Stimulated activated CD8-positive, alpha-beta memory T cell treated with anti-CD3 and anti-CD28 coated beads, Interleukin-4, amount 100 ng/mL, for 4 hours (primary cell): ENCODE results near the gene TTLL10.

Experiments used
- DNase-seq, 2 donors: peaks; one replicate each; pipeline ENCODE4 v3.0.0-alpha.2; 2020; ENCODE audit warnings: low read depth in 2 of 2, low spot score in 1 of 2

The TTLL10 gene

GRCh38 chr1:1173793-1174415, at the start of gene TTLL10:
Gene TTLL10, plus strand, starts transcription at chr1:1173880. Its CDS starts 5,336 bp downstream, at chr1:1179216.
- DNase-seq, result no peak

- no peak for DNase-seq
Measured at GRCh38 chr1:1124508-1124785, 49.2 kb upstream of the TTLL10 start.

- no peak for DNase-seq
Measured at GRCh38 chr1:1124786-1125642, 48.7 kb upstream of the TTLL10 start.

GRCh38 chr1:1125945-1126344, 47.7 kb upstream of the TTLL10 start:
- no peak for DNase-seq

GRCh38 chr1:1127551-1128451, 45.9 kb upstream of the TTLL10 start:
- DNase-seq, result no peak

GRCh38 chr1:1128454-1129139, 45.1 kb upstream of the TTLL10 start:
- DNase-seq, result no peak

- DNase-seq, result no peak
Measured at GRCh38 chr1:1129381-1129821, 44.3 kb upstream of the TTLL10 start.

GRCh38 chr1:1130206-1131120, 43.2 kb upstream of the TTLL10 start:
- DNase-seq, result no peak

GRCh38 chr1:1132042-1132950, 41.4 kb upstream of the TTLL10 start:
- no peak for DNase-seq

- no peak for DNase-seq
Measured at GRCh38 chr1:1132956-1133750, 40.5 kb upstream of the TTLL10 start.

- no peak for DNase-seq
Measured at GRCh38 chr1:1134300-1134970, 39.2 kb upstream of the TTLL10 start.

- DNase-seq, result no peak
Measured at GRCh38 chr1:1135339-1136136, 38.1 kb upstream of the TTLL10 start.

GRCh38 chr1:1136547-1137230, 37.0 kb upstream of the TTLL10 start:
- DNase-seq, result no peak

GRCh38 chr1:1137256-1138045, 36.2 kb upstream of the TTLL10 start:
- peak; percentile 47 to 65 for DNase-seq

GRCh38 chr1:1140673-1141072, 33.0 kb upstream of the TTLL10 start:
- DNase-seq, result no peak
